Fibroblast of upper back skin (primary cell): ENCODE measurements around the gene WWOX.

Experiments used
- DNase-seq: peaks from one replicate; pipeline ENCODE4 v3.0.0-alpha.2; 2013

WWOX gene

GRCh38 chr16:78147911-78148401, 48.5 kb downstream of the WWOX start:
- DNase-seq, result no peak

DNA sequence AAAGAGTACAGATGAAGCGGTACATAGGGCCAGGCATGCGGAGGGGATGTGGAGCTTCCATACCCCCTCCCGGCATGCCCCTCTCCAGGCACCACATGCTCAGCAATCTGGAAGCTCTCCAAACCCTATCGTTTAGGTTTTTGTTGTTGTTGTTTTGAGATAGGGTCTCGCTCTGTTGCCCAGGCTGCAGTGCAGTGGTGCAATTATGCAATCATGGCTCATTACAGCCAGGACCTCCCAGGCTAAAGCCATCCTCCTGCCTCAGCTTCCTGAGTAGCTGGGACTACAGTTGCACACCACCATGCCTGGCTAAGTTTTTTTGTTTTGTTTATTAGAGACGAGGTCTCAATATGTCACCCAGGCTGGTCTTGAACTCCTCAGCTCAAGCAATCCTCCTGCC, 50.8 kb downstream of the WWOX start:
- DNase-seq, result no peak

GRCh38 chr16:78154729-78155461, 55.4 kb downstream of the WWOX start:
- no peak for DNase-seq

GRCh38 chr16:78155791-78156345, 56.4 kb downstream of the WWOX start:
- no peak for DNase-seq

DNA sequence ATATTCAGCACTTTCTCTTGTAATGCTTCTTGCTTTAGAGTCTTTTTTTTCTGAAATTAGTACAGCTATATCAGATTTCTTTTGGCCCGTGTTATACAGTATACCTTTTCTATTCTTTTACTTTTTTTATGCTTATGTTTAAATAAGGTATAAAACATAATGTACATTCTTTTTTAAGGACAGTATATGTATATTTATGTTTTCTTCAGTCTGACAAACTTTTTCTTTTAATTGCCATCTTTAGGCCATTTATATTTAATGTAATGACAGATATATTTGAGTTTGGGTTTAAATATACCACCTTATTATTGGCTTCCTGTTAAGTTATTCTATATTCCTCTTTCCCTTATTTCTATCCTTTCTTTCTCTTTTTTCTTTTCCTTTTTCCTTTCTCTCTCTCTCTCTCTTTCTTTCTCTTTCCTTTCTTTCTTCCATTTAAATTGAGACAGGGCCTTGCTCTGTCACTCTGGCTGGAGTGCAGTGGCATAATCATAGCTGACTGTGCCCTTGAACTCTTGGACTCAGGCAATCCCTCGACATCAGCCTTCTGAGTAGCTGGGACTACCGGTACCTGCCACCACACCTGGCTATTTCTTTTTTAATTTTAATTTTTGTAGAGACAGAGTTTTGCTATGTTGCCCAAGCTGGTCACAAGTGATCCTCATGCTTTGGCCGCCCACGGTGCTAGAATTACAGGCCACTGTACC, 61.7 kb downstream of the WWOX start:
- DNase-seq, result no peak

GRCh38 chr16:78163772-78164670, 64.6 kb downstream of the WWOX start:
- DNase-seq, result no peak

DNA sequence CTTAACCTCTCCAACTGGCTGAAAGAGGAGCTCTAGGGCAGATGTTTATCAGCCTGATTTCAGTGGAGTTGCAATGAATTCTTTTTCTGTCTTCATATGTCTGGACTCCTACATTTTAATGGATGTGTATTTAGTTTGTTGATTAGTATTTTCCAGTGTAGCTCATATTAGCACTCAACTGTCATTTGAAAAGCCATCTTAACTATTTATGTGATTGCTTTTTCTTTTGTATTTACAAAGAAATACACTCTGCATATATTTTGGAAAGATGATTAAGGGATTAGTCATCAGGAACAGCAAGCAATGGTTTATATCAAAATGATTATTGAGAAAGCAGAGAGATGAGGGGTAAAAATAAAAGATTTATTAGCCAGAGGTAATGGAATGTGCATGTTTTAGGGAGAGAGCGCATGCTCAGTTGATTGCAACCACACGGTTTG, 71.1 kb downstream of the WWOX start:
- no peak for DNase-seq

GRCh38 chr16:78175287-78175686, 75.8 kb downstream of the WWOX start:
- DNase-seq, result no peak

- no peak for DNase-seq
Observed at GRCh38 chr16:78176435-78176834, 77.0 kb downstream of the WWOX start.

GRCh38 chr16:78177218-78177617, 77.8 kb downstream of the WWOX start:
- no peak for DNase-seq

DNA sequence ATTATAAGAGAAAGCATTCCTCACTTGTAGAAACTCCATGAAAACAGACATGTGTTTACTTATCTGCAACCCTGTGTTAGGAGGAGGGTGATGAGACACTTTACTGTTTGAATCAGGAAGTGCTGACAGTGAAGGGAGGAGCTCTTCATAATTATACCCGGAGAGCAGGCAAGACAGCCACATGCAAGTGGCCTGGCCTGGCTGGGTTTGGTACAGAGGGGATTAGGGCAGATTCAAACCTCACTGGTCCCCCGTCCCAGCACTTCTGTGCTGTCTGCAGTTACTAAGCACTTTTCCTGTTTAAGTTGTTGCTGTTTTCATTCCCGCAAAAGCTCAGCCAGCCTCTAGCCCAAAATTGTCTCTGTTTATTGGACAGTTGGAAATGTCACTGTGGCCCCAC, 78.5 kb downstream of the WWOX start:
- DNase-seq, result no peak

DNA sequence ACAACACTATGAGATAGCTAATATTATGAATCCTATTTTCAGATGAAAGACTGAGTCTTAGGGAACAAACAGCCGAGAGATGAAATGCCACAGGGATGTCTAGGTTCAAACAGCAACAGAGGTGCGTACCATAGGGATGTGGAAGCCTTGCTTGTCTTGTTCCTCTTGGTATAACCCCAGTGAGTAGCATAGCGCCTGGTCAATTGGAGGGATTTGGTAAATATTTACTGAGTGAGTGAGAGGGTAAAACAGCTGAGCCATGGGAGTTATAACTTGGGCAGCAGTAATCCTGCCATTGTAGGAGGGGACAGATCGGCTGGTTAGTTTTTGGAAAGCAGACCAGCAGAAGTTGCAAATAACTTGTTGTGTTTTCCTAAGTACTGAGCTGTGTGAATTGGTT, 80.2 kb downstream of the WWOX start:
- no peak for DNase-seq

DNA sequence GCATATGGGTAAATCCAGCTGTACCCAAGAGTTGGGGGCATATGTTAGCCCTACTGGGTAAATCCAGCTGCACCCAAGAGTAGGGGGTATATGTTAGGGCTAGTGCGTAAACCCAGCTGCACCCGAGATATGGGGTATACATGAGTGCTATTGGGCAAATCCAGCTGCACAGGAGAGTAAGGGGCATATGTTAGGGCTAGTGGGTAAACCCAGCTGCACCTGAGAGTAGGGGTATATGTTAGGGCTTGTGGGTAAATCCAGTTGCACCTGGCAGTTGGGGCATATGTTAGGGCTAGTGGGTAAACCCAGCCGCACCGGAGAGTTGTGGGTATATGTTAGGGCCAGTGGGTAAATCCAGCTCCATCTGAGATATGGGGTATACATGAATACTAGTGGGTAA, 80.9 kb downstream of the WWOX start:
- DNase-seq, result no peak

GRCh38 chr16:78183437-78184237, 84.2 kb downstream of the WWOX start:
- DNase-seq, result no peak

- DNase-seq, result peak; percentile 6
Observed at GRCh38 chr16:78184238-78185183, 85.1 kb downstream of the WWOX start.

DNA sequence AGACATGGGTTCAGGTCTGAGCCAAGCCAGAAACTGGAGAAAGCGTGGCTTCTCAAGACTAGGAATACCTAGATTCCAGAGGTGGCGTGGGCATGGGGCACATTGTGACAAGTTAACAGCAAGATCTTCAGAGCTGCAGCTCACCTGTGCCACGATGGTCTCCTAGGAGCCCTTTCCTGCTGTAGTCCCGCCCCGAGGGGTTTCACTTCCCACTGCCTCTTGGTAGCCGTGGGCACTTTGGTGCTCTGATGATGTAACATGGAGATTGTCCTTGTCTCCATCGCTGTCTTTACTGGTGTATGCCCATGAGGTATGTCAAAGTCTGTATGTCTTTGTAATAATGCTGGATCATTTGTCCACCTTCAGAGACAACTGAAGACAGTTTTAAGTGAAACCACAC, 89.7 kb downstream of the WWOX start:
- no peak for DNase-seq

- no peak for DNase-seq
Observed at GRCh38 chr16:78192734-78193488, 93.5 kb downstream of the WWOX start.

DNA sequence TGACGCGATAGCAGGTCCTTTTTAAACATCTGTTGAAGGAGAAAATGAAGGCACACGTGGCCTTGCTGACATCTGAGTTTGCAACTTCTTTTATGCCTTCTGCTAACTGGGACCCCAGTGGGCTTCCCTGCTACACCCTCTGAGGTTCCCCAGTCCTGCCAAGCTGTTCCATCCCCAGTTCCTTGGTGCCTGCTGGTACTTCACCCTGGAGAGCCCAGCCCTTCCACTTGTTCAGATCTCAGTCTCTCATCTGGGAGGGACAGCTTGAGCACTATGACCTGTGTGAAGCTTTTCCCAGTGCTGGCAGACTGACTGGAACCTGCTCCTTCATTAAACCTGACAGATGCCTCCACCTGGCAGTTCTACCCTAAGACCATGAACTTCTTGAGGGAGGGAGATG, 95.5 kb downstream of the WWOX start:
- DNase-seq, result no peak

DNA sequence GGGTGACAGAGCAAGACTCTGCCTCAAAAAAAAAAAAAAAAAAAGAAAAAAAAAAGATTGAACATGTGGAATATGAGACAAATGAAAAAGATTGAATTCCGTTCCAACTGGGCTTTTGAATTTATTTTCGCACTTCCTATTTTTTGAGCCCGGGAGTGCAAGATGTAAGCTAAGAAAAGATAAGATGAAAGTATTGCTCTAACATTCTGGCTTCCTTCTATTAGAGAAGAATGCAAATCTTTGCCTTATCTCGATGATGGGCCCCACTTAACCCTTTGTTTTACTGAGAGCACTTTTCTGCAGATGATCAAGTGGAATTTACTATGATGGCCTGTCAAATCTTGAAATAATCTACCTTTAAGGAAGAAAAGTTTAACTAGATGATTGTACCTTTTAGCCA, 96.3 kb downstream of the WWOX start:
- no peak for DNase-seq

DNA sequence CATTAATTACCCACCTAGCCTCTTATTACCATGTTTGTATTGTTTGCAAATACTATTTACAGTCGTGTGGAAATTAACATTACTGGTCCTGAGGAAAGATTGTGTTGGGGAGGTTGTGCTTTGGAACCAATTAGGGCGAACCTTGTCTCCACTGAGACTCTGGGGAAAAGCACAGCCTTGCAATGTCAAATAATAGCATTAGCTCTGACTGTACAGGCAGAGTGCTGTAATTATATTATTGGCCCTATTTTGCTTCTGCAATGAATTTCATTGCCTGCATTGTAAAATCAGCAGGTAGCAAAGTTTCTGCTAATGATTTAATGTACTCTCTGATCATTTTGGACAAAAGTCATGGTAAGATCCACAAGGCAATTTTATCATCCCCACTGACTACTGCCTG, 97.0 kb downstream of the WWOX start:
- no peak for DNase-seq
